KOPT-K1 (cell line): Measurements from ENCODE around the gene NCK2.

Experiments used
- H3K27ac ChIP-seq: fragments of 200-600 bp; sonication (generic); 2 replicates; pipeline ENCODE4 v1.5.1; 2016; ENCODE audit warnings: antibody characterized with exemption, mild to moderate bottlenecking, low read depth, low read length; ENCODE audit not compliant: poor library complexity, severe bottlenecking
- H3K36me3 ChIP-seq: fragments of 200-600 bp; sonication (generic); 2 replicates; pipeline ENCODE4 v1.5.1; 2017; ENCODE audit warnings: antibody characterized with exemption, mild to moderate bottlenecking, low read length, moderate library complexity; ENCODE audit not compliant: insufficient read depth
- H3K9me3 ChIP-seq: fragments of 200-600 bp; sonication (generic); 2 replicates; pipeline ENCODE4 v1.5.1; 2017; ENCODE audit warnings: antibody characterized with exemption, low read length, mild to moderate bottlenecking; ENCODE audit not compliant: insufficient read depth, poor library complexity, severe bottlenecking

Gene NCK2

GRCh38 chr2:105809723-105810122 lies 65.0 kb downstream of the NCK2 start:
- no peak overlapping the region for H3K27ac ChIP-seq
- H3K36me3 ChIP-seq, result no peaks in the 10 kb centered on the region
- H3K9me3 ChIP-seq, result no peaks in the 10 kb centered on the region

GRCh38 chr2:105812180-105813044 lies 67.7 kb downstream of the NCK2 start:
- no peak overlapping the region for H3K27ac ChIP-seq
- peaks cover 12% of the 10 kb centered on the region for H3K36me3 ChIP-seq
- H3K9me3 ChIP-seq, result no peaks in the 10 kb centered on the region

GRCh38 chr2:105813045-105813315 lies 68.3 kb downstream of the NCK2 start:
- Histone ChIP-seq H3K36me3 (peaks cover 13% of the 10 kb centered on the region), H3K9me3 (no peaks in the 10 kb centered on the region), H3K27ac (no peak overlapping the region)

- Histone ChIP-seq H3K36me3 (peaks cover 13% of the 10 kb centered on the region), H3K27ac (no peak overlapping the region), H3K9me3 (no peaks in the 10 kb centered on the region)
Measured at GRCh38 chr2:105813405-105813804, 68.7 kb downstream of the NCK2 start.

- H3K36me3 ChIP-seq, result peaks cover 13% of the 10 kb centered on the region
- H3K9me3 ChIP-seq, result no peaks in the 10 kb centered on the region
- no peak overlapping the region for H3K27ac ChIP-seq
Measured at GRCh38 chr2:105814291-105814940, 69.7 kb downstream of the NCK2 start.

GRCh38 chr2:105815401-105815800 lies 70.7 kb downstream of the NCK2 start:
- Histone ChIP-seq H3K36me3 (peaks cover 13% of the 10 kb centered on the region), H3K27ac (no peak overlapping the region), H3K9me3 (no peaks in the 10 kb centered on the region)

- H3K36me3 ChIP-seq, result peaks cover 36% of the 10 kb centered on the region
- no peak overlapping the region for H3K27ac ChIP-seq
- no peaks in the 10 kb centered on the region for H3K9me3 ChIP-seq
Measured at GRCh38 chr2:105820151-105820550, 75.4 kb downstream of the NCK2 start.

- Histone ChIP-seq H3K27ac (no peak overlapping the region), H3K36me3 (peaks cover 41% of the 10 kb centered on the region), H3K9me3 (no peaks in the 10 kb centered on the region)
Measured at GRCh38 chr2:105820691-105821090, 76.0 kb downstream of the NCK2 start.

GRCh38 chr2:105821428-105822125 lies 76.9 kb downstream of the NCK2 start:
- H3K27ac ChIP-seq, result peak overlapping the region; percentile 37
- H3K36me3 ChIP-seq, result peaks cover 44% of the 10 kb centered on the region
- no peaks in the 10 kb centered on the region for H3K9me3 ChIP-seq

GRCh38 chr2:105822186-105822585 lies 77.5 kb downstream of the NCK2 start:
- peak overlapping the region; percentile 37 for H3K27ac ChIP-seq
- H3K9me3 ChIP-seq, result no peaks in the 10 kb centered on the region
- peaks cover 38% of the 10 kb centered on the region for H3K36me3 ChIP-seq

GRCh38 chr2:105824446-105824845 lies 79.7 kb downstream of the NCK2 start:
- Histone ChIP-seq H3K9me3 (no peaks in the 10 kb centered on the region), H3K36me3 (peaks cover 34% of the 10 kb centered on the region), H3K27ac (no peak overlapping the region)

GRCh38 chr2:105827351-105828096 lies 82.8 kb downstream of the NCK2 start:
- H3K27ac ChIP-seq, result no peak overlapping the region

GRCh38 chr2:105828558-105828957 lies 83.8 kb downstream of the NCK2 start:
- Histone ChIP-seq H3K27ac (no peak overlapping the region), H3K9me3 (peaks cover 22% of the 10 kb centered on the region), H3K36me3 (peaks cover 26% of the 10 kb centered on the region; the same call in 1 of the 2 replicates)

More at GRCh38 chr2:105827351-105828096, 82.8 kb downstream of the NCK2 start:
- Histone ChIP-seq H3K9me3 (peaks cover 11% of the 10 kb centered on the region), H3K36me3 (peaks cover 34% of the 10 kb centered on the region)

GRCh38 chr2:105834931-105835330 lies 90.2 kb downstream of the NCK2 start:
- peaks cover 6% of the 10 kb centered on the region for H3K36me3 ChIP-seq
- peaks cover 49% of the 10 kb centered on the region for H3K9me3 ChIP-seq
- no peak overlapping the region for H3K27ac ChIP-seq

- H3K36me3 ChIP-seq, result peaks cover 6% of the 10 kb centered on the region
Measured at GRCh38 chr2:105836341-105836740, 91.6 kb downstream of the NCK2 start.

More at GRCh38 chr2:105836341-105836740, 91.6 kb downstream of the NCK2 start:
- no peak overlapping the region for H3K27ac ChIP-seq
- H3K9me3 ChIP-seq, result peaks cover 49% of the 10 kb centered on the region
